SU-DHL-6 (cell line): Measurements from ENCODE around the gene DENND1C.

Experiments
- CTCF ChIP-seq: fragments of 200-600 bp; sonication (generic); IDR thresholded peaks from one replicate; pipeline ENCODE4 v1.5.1; 2017; ENCODE audit warnings: antibody characterized with exemption, mild to moderate bottlenecking, low read length, moderate library complexity; ENCODE audit not compliant: insufficient read depth, poor library complexity, severe bottlenecking
- EZH2phosphoT487 ChIP-seq: fragments of 200-600 bp; sonication (generic), shearing (Covaris generic); conservative IDR thresholded peaks from 2 replicates; pipeline ENCODE4 v1.6.1; 2018; ENCODE audit warnings: mild to moderate bottlenecking, antibody characterized with exemption, low read length, moderate library complexity, mixed read lengths

- TF ChIP-seq CTCF: no peak
- no peak for TF ChIP-seq EZH2phosphoT487
Measured at GRCh38 chr19:6433663-6434062, 47.9 kb downstream of the DENND1C start, which contains the start of gene SLC25A41.
